NCI-H226 (cell line): ENCODE results near the gene PTPN3.
A peak's percentile ranks its signal among the peaks of the same experiment; 100 is the strongest.
"Not testable (repeated sequence)": the region's sequence is repeated elsewhere in the genome, so short reads cannot be mapped to it uniquely, and the experiment has no call there.

ENCODE experiments used
- DNase-seq: peaks from one replicate; pipeline ENCODE4 v3.0.0-alpha.2; 2015

PTPN3 gene

GRCh38 chr9:109498195-109499092 is at the start of gene PTPN3:
Gene PTPN3 (minus strand): TSS chr9:109498307. CDS start chr9:109463434, 34,873 bp downstream.
- no peak for DNase-seq

- not testable (repeated sequence) for DNase-seq
Observed at GRCh38 chr9:109544954-109545353, 46.8 kb upstream of the PTPN3 start.

GRCh38 chr9:109542922-109543321 is 44.8 kb upstream of the PTPN3 start:
- DNase-seq: no peak

- DNase-seq: no peak
Observed at GRCh38 chr9:109538346-109538745, 40.2 kb upstream of the PTPN3 start.

GRCh38 chr9:109537288-109537687 is 39.2 kb upstream of the PTPN3 start:
- no peak for DNase-seq

GRCh38 chr9:109536859-109537258 is 38.8 kb upstream of the PTPN3 start:
- DNase-seq: no peak

GRCh38 chr9:109535365-109535764 is 37.3 kb upstream of the PTPN3 start:
- DNase-seq: no peak

GRCh38 chr9:109534151-109534550 is 36.0 kb upstream of the PTPN3 start:
- DNase-seq: no peak

- DNase-seq: not testable (repeated sequence)
Observed at GRCh38 chr9:109532652-109533051, 34.5 kb upstream of the PTPN3 start.

- DNase-seq: no peak
Observed at GRCh38 chr9:109522106-109522505, 24.0 kb upstream of the PTPN3 start.

- peak; percentile 17 for DNase-seq
Observed at GRCh38 chr9:109520475-109521132, 22.5 kb upstream of the PTPN3 start.

GRCh38 chr9:109519366-109519765 is 21.3 kb upstream of the PTPN3 start:
- DNase-seq: no peak

- no peak for DNase-seq
Observed at GRCh38 chr9:109518621-109519335, 20.7 kb upstream of the PTPN3 start.

GRCh38 chr9:109517901-109518377 is 19.8 kb upstream of the PTPN3 start:
- DNase-seq: no peak

- DNase-seq: no peak
Observed at GRCh38 chr9:109513871-109514270, 15.8 kb upstream of the PTPN3 start.

GRCh38 chr9:109512170-109512756 is 14.2 kb upstream of the PTPN3 start:
- DNase-seq: no peak

GRCh38 chr9:109510506-109510905 is 12.4 kb upstream of the PTPN3 start:
- DNase-seq: peak; percentile 45

- not testable (repeated sequence) for DNase-seq
Observed at GRCh38 chr9:109510042-109510441, 11.9 kb upstream of the PTPN3 start.

GRCh38 chr9:109509611-109510010 is 11.5 kb upstream of the PTPN3 start:
- no peak for DNase-seq

GRCh38 chr9:109507421-109507838 is 9.3 kb upstream of the PTPN3 start:
- no peak for DNase-seq

GRCh38 chr9:109506097-109506712 is 8.1 kb upstream of the PTPN3 start:
- no peak for DNase-seq

GRCh38 chr9:109504689-109505088 is 6.6 kb upstream of the PTPN3 start:
- DNase-seq: no peak
